Fibroblast of mammary gland (primary cell): ENCODE measurements around the gene RPS6KB2.

Experiments used
- DNase-seq: peaks from one replicate; pipeline ENCODE4 v3.0.0-alpha.2; 2010; ENCODE audit warnings: low read depth
- H3K4me3 ChIP-seq: 2 replicates; pipeline ENCODE4 v1.5.1; 2011; ENCODE audit warnings: low read depth, mild to moderate bottlenecking, low read length, moderate library complexity; ENCODE audit not compliant: control insufficient read depth
- TF ChIP-seq, protein P1 (sequence below): conservative IDR thresholded peaks from 2 replicates; pipeline ENCODE4 v1.5.1; 2011; ENCODE audit warnings: low read depth, low read length, inconsistent platforms; ENCODE audit not compliant: control insufficient read depth, insufficient read depth

RPS6KB2 gene

DNA sequence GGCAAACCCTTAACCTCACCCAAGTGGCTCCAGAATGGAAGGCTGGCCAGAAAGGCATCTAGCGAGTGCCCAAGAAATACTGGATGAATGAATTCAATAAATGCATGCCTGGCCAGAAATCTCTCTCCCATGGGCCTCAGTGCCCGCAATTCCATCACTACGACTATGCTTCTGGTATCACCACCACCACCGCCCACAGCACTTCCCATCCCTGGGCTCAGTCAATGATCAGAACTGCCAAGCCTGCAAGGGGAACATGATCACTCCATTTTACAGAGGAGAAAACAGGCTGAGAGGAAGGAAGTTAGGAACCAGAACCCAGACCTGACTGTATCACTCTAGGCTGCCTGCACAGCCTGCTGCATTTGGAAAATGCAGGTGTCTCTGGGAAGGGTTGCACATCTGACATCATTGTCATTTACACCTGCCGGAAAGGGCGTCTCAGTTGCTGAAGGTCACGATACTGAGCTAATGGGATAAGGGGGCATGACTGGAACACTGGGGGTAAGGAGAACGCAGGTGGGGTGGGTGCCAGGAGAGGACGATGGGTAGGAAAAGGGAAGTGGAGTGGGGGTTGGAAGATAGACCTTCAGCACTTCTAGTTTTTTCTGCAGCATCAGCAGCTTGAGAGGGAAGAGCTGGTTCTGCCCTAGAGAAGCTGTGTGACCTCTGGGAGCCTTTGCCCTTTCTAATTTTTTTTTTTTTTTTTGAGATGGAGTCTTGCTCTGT lies 21.0 kb downstream of the RPS6KB2 start:
- no peak for DNase-seq

DNA sequence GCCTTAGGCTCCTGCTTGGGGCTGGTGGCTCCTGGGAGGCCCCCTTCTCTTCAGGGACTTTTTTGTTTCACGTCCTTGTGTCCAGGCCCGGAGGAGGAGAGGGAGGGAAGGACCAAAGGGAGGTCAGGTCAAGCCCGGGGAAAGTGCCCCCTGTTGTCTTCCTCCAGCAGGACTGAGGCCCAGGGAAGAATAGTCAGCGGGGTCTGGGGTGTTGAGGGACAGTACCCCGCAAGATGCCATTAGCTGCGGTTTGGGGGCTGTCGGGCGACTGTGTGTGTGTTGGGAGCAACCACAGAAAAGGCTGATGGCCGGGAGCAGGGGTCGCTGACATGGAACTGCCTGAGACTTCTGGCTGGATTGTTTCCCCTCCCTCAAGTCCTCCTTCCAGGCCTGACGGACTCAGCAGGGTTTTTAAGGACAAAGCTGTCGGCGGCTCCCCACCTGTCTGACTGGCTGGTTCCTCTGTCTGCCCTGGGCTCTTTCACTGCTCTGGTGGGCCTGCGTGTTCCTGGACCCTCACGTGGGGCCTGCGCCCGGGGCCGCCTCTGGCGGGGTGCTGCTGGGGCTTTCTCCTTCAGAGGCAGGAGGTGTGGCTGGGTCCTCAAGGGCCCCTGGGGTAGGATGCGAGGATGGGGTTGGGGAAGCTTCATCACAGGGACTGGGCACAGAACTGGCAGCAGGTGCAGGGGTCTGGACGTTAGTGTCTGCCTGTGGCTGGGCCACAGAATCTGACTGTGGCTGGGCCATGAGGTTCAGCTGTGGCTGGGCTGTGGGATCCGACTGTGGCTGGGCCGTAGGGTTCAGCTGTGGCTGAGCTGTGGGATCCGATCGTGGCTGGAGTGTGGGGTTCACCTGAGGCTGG lies 22.7 kb downstream of the RPS6KB2 start:
- TF ChIP-seq, protein P1, sequence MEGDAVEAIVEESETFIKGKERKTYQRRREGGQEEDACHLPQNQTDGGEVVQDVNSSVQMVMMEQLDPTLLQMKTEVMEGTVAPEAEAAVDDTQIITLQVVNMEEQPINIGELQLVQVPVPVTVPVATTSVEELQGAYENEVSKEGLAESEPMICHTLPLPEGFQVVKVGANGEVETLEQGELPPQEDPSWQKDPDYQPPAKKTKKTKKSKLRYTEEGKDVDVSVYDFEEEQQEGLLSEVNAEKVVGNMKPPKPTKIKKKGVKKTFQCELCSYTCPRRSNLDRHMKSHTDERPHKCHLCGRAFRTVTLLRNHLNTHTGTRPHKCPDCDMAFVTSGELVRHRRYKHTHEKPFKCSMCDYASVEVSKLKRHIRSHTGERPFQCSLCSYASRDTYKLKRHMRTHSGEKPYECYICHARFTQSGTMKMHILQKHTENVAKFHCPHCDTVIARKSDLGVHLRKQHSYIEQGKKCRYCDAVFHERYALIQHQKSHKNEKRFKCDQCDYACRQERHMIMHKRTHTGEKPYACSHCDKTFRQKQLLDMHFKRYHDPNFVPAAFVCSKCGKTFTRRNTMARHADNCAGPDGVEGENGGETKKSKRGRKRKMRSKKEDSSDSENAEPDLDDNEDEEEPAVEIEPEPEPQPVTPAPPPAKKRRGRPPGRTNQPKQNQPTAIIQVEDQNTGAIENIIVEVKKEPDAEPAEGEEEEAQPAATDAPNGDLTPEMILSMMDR: no peak
- no peak overlapping the region for H3K4me3 ChIP-seq
- DNase-seq: no peak

More for the DNA sequence above, 21.0 kb downstream of the RPS6KB2 start:
- H3K4me3 ChIP-seq: no peak overlapping the region
- TF ChIP-seq, protein P1: no peak

DNA sequence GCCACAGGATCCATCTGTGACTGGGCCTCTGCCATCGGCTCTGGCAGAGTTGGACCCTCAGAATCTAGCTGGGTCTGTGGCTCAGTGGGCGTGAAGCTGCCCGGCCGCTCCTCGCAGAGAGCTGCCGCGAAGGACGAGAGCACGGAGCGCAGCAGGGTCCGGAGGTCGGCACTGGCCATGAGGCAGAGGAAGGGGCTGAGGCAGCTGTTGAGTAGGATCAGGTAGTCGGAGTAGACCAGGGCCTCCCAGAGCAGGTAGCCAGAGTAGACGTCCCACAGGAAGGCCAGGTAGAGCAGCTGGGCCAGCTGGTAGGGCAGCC lies 23.3 kb downstream of the RPS6KB2 start:
- H3K4me3 ChIP-seq: no peak overlapping the region
- TF ChIP-seq, protein P1: no peak
- no peak for DNase-seq

DNA sequence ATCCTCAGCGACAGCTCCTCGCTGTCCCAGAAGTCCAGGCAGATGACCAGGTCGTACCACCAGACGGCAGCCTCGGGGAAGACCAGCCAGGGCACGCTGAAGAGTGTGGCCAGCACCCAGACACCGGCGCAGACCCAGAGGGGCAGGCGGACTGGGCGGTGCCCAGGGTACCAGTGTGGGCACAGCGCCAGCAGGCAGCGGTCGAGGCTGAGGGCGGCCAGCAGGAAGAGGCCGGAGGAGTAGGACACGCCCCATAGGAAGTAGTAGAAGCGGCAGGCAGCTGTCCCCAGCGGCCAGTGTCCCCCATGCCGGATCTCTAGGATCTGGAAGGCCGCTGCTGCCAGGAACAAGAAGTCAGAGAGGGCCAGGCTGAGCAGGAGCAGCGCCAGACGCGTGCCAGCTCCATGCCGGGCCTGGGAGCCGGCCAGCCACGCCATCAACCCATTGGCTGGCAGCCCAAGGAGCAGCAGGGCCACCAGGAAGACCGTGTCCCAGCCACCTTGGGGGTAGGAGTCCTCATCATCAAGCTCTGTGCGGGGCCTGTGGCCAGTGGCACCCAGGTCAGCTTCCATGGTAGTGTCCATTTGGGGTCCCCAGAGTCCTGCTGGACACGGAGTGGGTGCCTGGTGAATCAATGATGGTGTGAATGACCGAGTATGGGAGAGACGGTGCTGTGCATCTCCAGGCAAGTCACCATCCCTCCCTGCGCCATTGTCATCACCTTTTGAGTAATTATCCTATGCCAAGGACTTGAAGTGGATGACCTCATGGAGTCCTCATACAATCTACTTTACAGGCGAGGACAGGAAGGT lies 24.1 kb downstream of the RPS6KB2 start, which contains the start of gene GPR152:
TSS of gene GPR152 (minus strand) at position 589 of the 812 bp plus-strand sequence. CDS start at position 584, 5 bp downstream.
- no peak for DNase-seq
- TF ChIP-seq, protein P1: no peak
- no peak within 1 kb of the TSS for H3K4me3 ChIP-seq

DNA sequence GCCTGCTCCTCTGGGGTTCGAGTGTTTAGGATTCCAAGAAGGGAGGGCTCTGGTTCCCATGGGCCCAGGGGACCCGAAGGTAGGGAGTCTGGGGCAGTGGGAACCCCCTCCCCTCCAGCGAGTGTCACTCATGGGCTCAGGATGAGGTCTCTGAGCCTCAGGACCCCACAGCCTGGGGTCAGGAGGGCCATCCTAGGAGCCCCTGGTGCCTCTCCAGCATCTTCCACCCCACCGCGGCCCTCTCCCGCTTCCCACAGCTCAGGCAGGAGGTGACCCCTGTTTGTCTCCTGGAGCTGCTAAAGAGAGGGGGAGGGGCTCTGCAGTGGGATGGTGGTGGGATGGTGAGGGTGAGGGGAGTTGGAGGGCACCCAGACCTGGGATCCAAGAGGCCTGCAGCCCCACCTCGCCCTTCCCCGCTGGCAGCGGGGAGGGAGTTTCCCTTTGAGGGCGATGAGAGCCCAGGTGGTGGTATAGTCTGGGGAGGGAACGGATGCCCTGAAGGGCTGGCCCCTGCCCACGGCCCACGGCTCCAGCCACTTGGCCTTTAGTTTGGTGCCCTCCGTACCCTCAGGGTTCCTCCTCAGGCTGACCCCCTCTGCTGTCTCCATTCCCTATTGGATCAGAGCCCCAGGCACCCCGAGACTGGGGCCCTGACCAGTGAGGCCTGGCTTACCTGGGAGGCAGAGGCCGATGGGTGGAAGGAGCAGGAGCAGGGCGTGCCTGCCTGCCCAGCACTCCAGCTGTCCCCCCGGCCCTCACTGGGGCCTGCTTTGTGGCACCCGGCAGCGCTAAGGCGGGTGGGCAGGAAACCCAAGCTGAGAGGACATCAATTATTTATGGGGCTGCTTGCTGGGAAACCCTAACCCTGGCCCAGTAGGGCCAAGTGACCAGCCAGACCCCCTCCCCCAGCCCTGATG lies 25.8 kb downstream of the RPS6KB2 start:
- DNase-seq: no peak
- TF ChIP-seq, protein P1: no peak
- H3K4me3 ChIP-seq: no peak overlapping the region
